HepG2 (cell line): Measurements from ENCODE around the gene NANOS1. TPM values are rescaled to one million over a fixed set of nuclear protein-coding genes. Genes with fewer than 3 reads are reported as not detected.

Source experiments
- ATAC-seq: fragments of 200-7000 bp; cut with Tn5 transposase; 3 replicates; pipeline ENCODE4 v1.9.1; 2020; ENCODE audit warnings: mild to moderate bottlenecking, moderate library complexity
- BruUV-seq: library from RNA; stranded (reverse); fragments of 400-500 nt; replicated peaks from 2 replicates; lab custom pipeline; 2021; lab: Mats Ljungman, UMichigan
- CTCF ChIA-PET: fragments of 300-600 bp; formaldehyde crosslinking; extraction: SDS; loops from one replicate; lab custom pipeline; 2021; ENCODE audit warnings: low total read pairs, inconsistent platforms, low intra/inter-chr PET ratio; lab: Yijun Ruan, JAX
- POLR2A ChIA-PET: fragments of 350-600 bp; sonication (Branson Sonifier 250); formaldehyde crosslinking; loops from one replicate; lab custom pipeline; 2020; ENCODE audit warnings: antibody characterized with exemption, inconsistent platforms; lab: Yijun Ruan, JAX
- DNase-seq: peaks from one replicate; pipeline ENCODE4 v3.0.0-alpha.2; 2015; ENCODE audit warnings: low spot score
- FAIRE-seq: peaks from 3 replicates; lab custom pipeline; 2011; peaks lifted over from hg19 to GRCh38; lab: Jason Lieb, UNC
- H2AFZ ChIP-seq: one replicate; pipeline ENCODE4 v1.6.1; 2011; ENCODE audit warnings: low read length, inconsistent platforms
- H3K27ac ChIP-seq: fragments of 300-600 bp; 3 replicates; pipeline ENCODE4 v1.8.0; 2011; ENCODE audit warnings: mixed run types, mild to moderate bottlenecking, mixed read lengths, low read length, inconsistent platforms; ENCODE audit not compliant: insufficient read depth; ENCODE audit errors: extremely low read length
- H3K27me3 ChIP-seq, 2 experiments: fragments of 200-600 bp in 1 of 2; 2 replicates in 1 of 2; 3 replicates in 1 of 2; pipeline versions ENCODE4 v1.6.0 to v1.8.0; 2011; ENCODE audit warnings: low read length in 2 of 2, mild to moderate bottlenecking in 2 of 2, moderate library complexity in 2 of 2, inconsistent platforms in 1 of 2; ENCODE audit not compliant: insufficient read depth in 2 of 2, control insufficient read depth in 1 of 2
- H3K36me3 ChIP-seq, 2 experiments: fragments of 200-600 bp in 1 of 2; replicated peaks in 1 of 2; 2 replicates in 1 of 2; 3 replicates in 1 of 2; pipeline versions ENCODE4 v1.5.1 to v1.8.0; 2011; ENCODE audit warnings: low read length in 2 of 2, inconsistent platforms in 1 of 2; ENCODE audit not compliant: insufficient read depth in 2 of 2, control insufficient read depth in 1 of 2
- H3K4me1 ChIP-seq: 2 replicates; pipeline ENCODE4 v1.5.1; 2012; ENCODE audit warnings: low read length, inconsistent platforms; ENCODE audit not compliant: insufficient read depth
- H3K4me2 ChIP-seq: 2 replicates; pipeline ENCODE4 v1.6.0; 2011; ENCODE audit warnings: low read depth, low read length, inconsistent platforms
- H3K4me3 ChIP-seq, 3 experiments: fragments of 200-600 bp in 1 of 3; sonication (generic), shearing (Covaris generic) in 1 of 3; replicated peaks in 1 of 3; 2 replicates each; pipeline ENCODE4 v1.5.1; 2011 to 2016; ENCODE audit warnings: low read length in 3 of 3, inconsistent platforms in 2 of 3, low read depth in 2 of 3, mild to moderate bottlenecking in 2 of 3, control low read depth in 1 of 3, mixed read lengths in 1 of 3; ENCODE audit not compliant: insufficient read depth in 1 of 3
- H3K79me2 ChIP-seq: one replicate; pipeline ENCODE4 v1.6.1; 2011; ENCODE audit warnings: low read length, inconsistent platforms; ENCODE audit not compliant: insufficient read depth
- H3K9ac ChIP-seq: 2 replicates; pipeline ENCODE4 v1.6.0; 2011; ENCODE audit warnings: mild to moderate bottlenecking, low read depth, low read length, inconsistent platforms; ENCODE audit not compliant: insufficient read depth
- H3K9me3 ChIP-seq: 2 replicates; pipeline ENCODE4 v1.5.1; 2012; ENCODE audit warnings: mild to moderate bottlenecking, low read length
- H4K20me1 ChIP-seq: 2 replicates; pipeline ENCODE4 v1.6.0; 2011; ENCODE audit warnings: inconsistent platforms, mild to moderate bottlenecking, low read length, moderate library complexity; ENCODE audit not compliant: insufficient read depth
- BORCS8-MEF2B ChIP-seq: sonication (generic); formaldehyde crosslinking; IDR thresholded peaks from 2 replicates; pipeline ENCODE4 v1.8.0; 2022; ENCODE audit warnings: mild to moderate bottlenecking, missing genetic modification reagents
- HMG20A ChIP-seq: IDR thresholded peaks from 2 replicates; pipeline ENCODE4 v1.6.1; 2016; ENCODE audit warnings: borderline replicate concordance
- MIER2 ChIP-seq: IDR thresholded peaks from 2 replicates; pipeline ENCODE4 v1.6.1; 2016; ENCODE audit warnings: missing biosample characterization, missing genetic modification reagents
- MXD4 ChIP-seq: IDR thresholded peaks from 2 replicates; pipeline ENCODE4 v1.6.1; 2016; ENCODE audit warnings: mild to moderate bottlenecking, missing biosample characterization, missing genetic modification reagents
- RBM22 ChIP-seq: fragments of 200-400 bp; formaldehyde crosslinking; optimal IDR thresholded peaks from 2 replicates; pipeline ENCODE3; 2017; ENCODE audit warnings: mild to moderate bottlenecking, low read length, moderate library complexity
- REPIN1 ChIP-seq: sonication (generic); formaldehyde crosslinking; IDR thresholded peaks from 2 replicates; pipeline ENCODE4 v1.8.0; 2022; ENCODE audit warnings: missing genetic modification reagents, low read depth, mild to moderate bottlenecking, borderline replicate concordance
- ZNF253 ChIP-seq: sonication (generic); formaldehyde crosslinking; IDR thresholded peaks from 2 replicates; pipeline ENCODE4 v1.8.0; 2022; ENCODE audit warnings: mild to moderate bottlenecking, missing genetic modification reagents, borderline replicate concordance
- ZNF329 ChIP-seq: sonication (generic); formaldehyde crosslinking; IDR thresholded peaks from 2 replicates; pipeline ENCODE4 v1.9.0; 2021; ENCODE audit warnings: low read depth, mild to moderate bottlenecking, missing genetic modification reagents
- ZNF451 ChIP-seq: sonication (generic); formaldehyde crosslinking; IDR thresholded peaks from 2 replicates; pipeline ENCODE4 v1.5.0; 2020; ENCODE audit warnings: mild to moderate bottlenecking, missing genetic modification reagents
- ZNF501 ChIP-seq: sonication (generic); formaldehyde crosslinking; IDR thresholded peaks from 2 replicates; pipeline ENCODE4 v1.5.1; 2020; ENCODE audit warnings: mild to moderate bottlenecking, moderate library complexity, missing genetic modification reagents
- ZNF557 ChIP-seq: sonication (generic); formaldehyde crosslinking; IDR thresholded peaks from 2 replicates; pipeline ENCODE4 v1.4.0; 2020; ENCODE audit warnings: missing genetic modification reagents
- ZNF724P ChIP-seq: sonication (generic); formaldehyde crosslinking; IDR thresholded peaks from 2 replicates; pipeline ENCODE4 v1.8.0; 2022; ENCODE audit warnings: missing genetic modification reagents, borderline replicate concordance
- ZSCAN9 ChIP-seq: IDR thresholded peaks from 2 replicates; pipeline ENCODE4 v1.6.1; 2016; ENCODE audit warnings: borderline replicate concordance
- WGBS: methylation state at CpG from one replicate; pipeline ENCODE4 v1.1.6; 2017; ENCODE audit warnings: low lambda C conversion rate; 5-methylcytosine and 5-hydroxymethylcytosine counted together
- in situ Hi-C: cut with HindIII; loops from 2 replicates; pipeline ENCODE4 v1.10.0; 2017; ENCODE audit warnings: low pct_unique_long_range_greater_than_20kb; ENCODE audit not compliant: extremely low pct_ligation_motif_present
- intact Hi-C: fragments of 100-400 bp; cut with micrococcal nuclease; formaldehyde crosslinking; loops from one replicate; pipeline ENCODE4 v1.10.0; 2022; ENCODE audit not compliant: unreplicated experiment
- polyA plus RNA-seq, 8 experiments: library from polyadenylated mRNA; depleted of rRNA in 3 of 8; stranded (reverse) in 7 of 8; unstranded in 1 of 8; fragments of >200 nt; fragmentation: Illumina TruSeq in 4 of 8; extraction: Trizol in 4 of 8; gene quantifications; 2 replicates each; pipeline versions ENCODE4 v1.2.1 to v1.2.3, GENCODE V29; 2011 to 2016; ENCODE audit warnings: low read depth in 4 of 8, missing spikeins in 1 of 8, mixed read lengths in 1 of 8; ENCODE audit not compliant: insufficient read depth in 1 of 8
- total RNA-seq, 5 experiments: library from RNA; depleted of rRNA; stranded (reverse); fragments of >200 nt; fragmentation: Illumina TruSeq; extraction: Trizol; gene quantifications; 2 replicates each; pipeline ENCODE4 v1.2.3, GENCODE V29; 2016; ENCODE audit warnings: low read depth in 1 of 5
- TF ChIP-seq, protein P1 (sequence below): sonication (generic); formaldehyde crosslinking; IDR thresholded peaks from 2 replicates; pipeline ENCODE4 v1.8.0; 2022; ENCODE audit warnings: low read depth, missing genetic modification reagents
- TF ChIP-seq, protein P2 (sequence below), 2 experiments: IDR thresholded peaks; 2 replicates each; pipeline ENCODE4 v1.6.1; 2011 to 2012; ENCODE audit warnings: low read length in 2 of 2, borderline replicate concordance in 1 of 2, low read depth in 1 of 2, mild to moderate bottlenecking in 1 of 2, moderate library complexity in 1 of 2

The NANOS1 gene
- total and polyA plus RNA-seq, 2 of the 13 experiments (the other 11 are each of a cell fraction or from before 2014, with no cell fraction given): 1.7 to 2.2 TPM

GRCh38 chr10:119045561-119045960 is 16.0 kb downstream of the NANOS1 start:
- H3K4me3 ChIP-seq: no peak overlapping the region
- no peak for DNase-seq
- ChIA-PET POLR2A (no interaction called here), CTCF (no interaction called here)
- no peaks in the 10 kb centered on the region for H3K9me3 ChIP-seq
- H3K4me2 ChIP-seq: no peak overlapping the region
- WGBS: 93% methylated on average over 7 of the region's 7 CpGs
- no peaks in the 10 kb centered on the region for H3K27me3 ChIP-seq
- H3K36me3 ChIP-seq: peaks cover 46 to 89% of the 10 kb centered on the region in 2 experiments
- in situ Hi-C loops: no loop called here
- no TSS peak for BruUV-seq
- ATAC-seq: no peak
- TF ChIP-seq MXD4 (CRISPR knock-in tag) (no peak), REPIN1 (CRISPR knock-in tag) (no peak), RBM22 (peak; percentile 31)
- TF ChIP-seq, protein P1, sequence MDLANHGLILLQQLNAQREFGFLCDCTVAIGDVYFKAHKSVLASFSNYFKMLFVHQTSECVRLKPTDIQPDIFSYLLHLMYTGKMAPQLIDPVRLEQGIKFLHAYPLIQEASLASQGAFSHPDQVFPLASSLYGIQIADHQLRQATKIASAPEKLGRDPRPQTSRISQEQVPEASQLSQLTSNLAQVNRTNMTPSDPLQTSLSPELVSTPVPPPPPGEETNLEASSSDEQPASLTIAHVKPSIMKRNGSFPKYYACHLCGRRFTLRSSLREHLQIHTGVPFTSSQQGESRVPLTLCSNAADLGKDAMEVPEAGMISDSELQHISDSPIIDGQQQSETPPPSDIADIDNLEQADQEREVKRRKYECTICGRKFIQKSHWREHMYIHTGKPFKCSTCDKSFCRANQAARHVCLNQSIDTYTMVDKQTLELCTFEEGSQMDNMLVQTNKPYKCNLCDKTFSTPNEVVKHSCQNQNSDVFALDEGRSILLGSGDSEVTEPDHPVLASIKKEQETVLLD (CRISPR knock-in tag): no peak
- H3K79me2 ChIP-seq: peaks cover 17% of the 10 kb centered on the region
- H4K20me1 ChIP-seq: peaks cover 10% of the 10 kb centered on the region
- 0 out of 2 replicates have a peak, but pooled peaks cover 6% of the 10 kb centered on the region for H3K4me1 ChIP-seq
- no peak overlapping the region for H2AFZ ChIP-seq
- H3K27ac ChIP-seq: no peak overlapping the region
- FAIRE-seq: no peak
- H3K9ac ChIP-seq: no peak overlapping the region
- intact Hi-C loops: no loop called here

- peaks cover 43 to 94% of the 10 kb centered on the region in 2 experiments for H3K36me3 ChIP-seq
- peaks cover 13% of the 10 kb centered on the region for H3K79me2 ChIP-seq
- H3K9me3 ChIP-seq: no peaks in the 10 kb centered on the region
- no peaks in the 10 kb centered on the region for H3K4me1 ChIP-seq
- peaks cover 5% of the 10 kb centered on the region for H4K20me1 ChIP-seq
- H3K27me3 ChIP-seq: no peaks in the 10 kb centered on the region
- no peak overlapping the region for H2AFZ ChIP-seq
- no peak overlapping the region for H3K4me2 ChIP-seq
- in situ Hi-C loops: no loop called here
- BruUV-seq: no TSS peak
- no peak overlapping the region for H3K9ac ChIP-seq
- ATAC-seq: no peak
- H3K27ac ChIP-seq: no peak overlapping the region
- ChIA-PET CTCF (no interaction called here), POLR2A (interaction anchor here (1.4 kb wide), 1 partner anchor 20 kb away, joined by 6 read pairs; the partner anchor contains the start of gene NANOS1)
- DNase-seq: no peak
- intact Hi-C loops: no loop called here
- whole genome bisulfite sequencing: 97% methylated on average over 5 of the region's 5 CpGs
- no peak overlapping the region for H3K4me3 ChIP-seq
- FAIRE-seq: no peak
- TF ChIP-seq BORCS8-MEF2B (CRISPR knock-in tag): no peak
- no peak for TF ChIP-seq ZNF557 (CRISPR knock-in tag)
- TF ChIP-seq ZNF724P (CRISPR knock-in tag): no peak
- TF ChIP-seq ZNF253 (CRISPR knock-in tag): no peak
- TF ChIP-seq, protein P2, sequence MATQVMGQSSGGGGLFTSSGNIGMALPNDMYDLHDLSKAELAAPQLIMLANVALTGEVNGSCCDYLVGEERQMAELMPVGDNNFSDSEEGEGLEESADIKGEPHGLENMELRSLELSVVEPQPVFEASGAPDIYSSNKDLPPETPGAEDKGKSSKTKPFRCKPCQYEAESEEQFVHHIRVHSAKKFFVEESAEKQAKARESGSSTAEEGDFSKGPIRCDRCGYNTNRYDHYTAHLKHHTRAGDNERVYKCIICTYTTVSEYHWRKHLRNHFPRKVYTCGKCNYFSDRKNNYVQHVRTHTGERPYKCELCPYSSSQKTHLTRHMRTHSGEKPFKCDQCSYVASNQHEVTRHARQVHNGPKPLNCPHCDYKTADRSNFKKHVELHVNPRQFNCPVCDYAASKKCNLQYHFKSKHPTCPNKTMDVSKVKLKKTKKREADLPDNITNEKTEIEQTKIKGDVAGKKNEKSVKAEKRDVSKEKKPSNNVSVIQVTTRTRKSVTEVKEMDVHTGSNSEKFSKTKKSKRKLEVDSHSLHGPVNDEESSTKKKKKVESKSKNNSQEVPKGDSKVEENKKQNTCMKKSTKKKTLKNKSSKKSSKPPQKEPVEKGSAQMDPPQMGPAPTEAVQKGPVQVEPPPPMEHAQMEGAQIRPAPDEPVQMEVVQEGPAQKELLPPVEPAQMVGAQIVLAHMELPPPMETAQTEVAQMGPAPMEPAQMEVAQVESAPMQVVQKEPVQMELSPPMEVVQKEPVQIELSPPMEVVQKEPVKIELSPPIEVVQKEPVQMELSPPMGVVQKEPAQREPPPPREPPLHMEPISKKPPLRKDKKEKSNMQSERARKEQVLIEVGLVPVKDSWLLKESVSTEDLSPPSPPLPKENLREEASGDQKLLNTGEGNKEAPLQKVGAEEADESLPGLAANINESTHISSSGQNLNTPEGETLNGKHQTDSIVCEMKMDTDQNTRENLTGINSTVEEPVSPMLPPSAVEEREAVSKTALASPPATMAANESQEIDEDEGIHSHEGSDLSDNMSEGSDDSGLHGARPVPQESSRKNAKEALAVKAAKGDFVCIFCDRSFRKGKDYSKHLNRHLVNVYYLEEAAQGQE (IDR thresholded peaks at IDR 0.05; ENCODE audit: borderline replicate concordance in 1 of 2, low read depth in 1 of 2, low read length in 2 of 2): no peak
- TF ChIP-seq ZNF451 (CRISPR knock-in tag): no peak
- TF ChIP-seq HMG20A (CRISPR knock-in tag): no peak
- no peak for TF ChIP-seq ZNF501 (CRISPR knock-in tag)
- TF ChIP-seq MIER2 (CRISPR knock-in tag): no peak
- TF ChIP-seq ZNF329 (CRISPR knock-in tag): no peak
- no peak for TF ChIP-seq ZSCAN9 (CRISPR knock-in tag)
Observed at GRCh38 chr10:119049361-119049760, 19.8 kb downstream of the NANOS1 start.
